HG02763 (cell line): ENCODE measurements around the gene SNX19.
"Not testable (repeated sequence)": the region's sequence is repeated elsewhere in the genome, so short reads cannot be mapped to it uniquely, and the experiment has no call there.

Experiments used
- ATAC-seq: cut with Tn5 transposase; IDR thresholded peaks from one replicate; pipeline ENCODE4 v1.9.1; 2021; ENCODE audit warnings: mild to moderate bottlenecking, moderate library complexity; ENCODE audit not compliant: unreplicated experiment

SNX19 gene

DNA sequence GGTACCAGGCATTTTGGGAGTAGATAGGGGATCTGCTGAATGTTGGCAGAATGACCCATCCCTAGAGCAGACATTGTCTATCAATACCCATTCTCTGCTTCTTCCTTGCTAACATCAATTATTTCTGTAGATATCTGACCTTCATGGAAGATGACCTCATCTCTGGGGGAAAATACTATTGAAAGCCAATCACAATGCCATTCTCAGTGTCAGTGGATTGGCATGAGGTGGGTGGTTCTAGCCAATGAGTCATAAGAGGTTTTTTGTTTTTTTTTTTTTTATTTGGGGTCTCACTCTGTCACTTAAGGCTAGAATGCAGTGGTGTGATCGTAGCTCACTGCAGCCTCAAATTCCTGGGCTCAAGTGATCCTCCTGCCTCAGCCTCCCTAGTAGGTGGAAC, 42.5 kb downstream of the SNX19 start:
- ATAC-seq: no peak

DNA sequence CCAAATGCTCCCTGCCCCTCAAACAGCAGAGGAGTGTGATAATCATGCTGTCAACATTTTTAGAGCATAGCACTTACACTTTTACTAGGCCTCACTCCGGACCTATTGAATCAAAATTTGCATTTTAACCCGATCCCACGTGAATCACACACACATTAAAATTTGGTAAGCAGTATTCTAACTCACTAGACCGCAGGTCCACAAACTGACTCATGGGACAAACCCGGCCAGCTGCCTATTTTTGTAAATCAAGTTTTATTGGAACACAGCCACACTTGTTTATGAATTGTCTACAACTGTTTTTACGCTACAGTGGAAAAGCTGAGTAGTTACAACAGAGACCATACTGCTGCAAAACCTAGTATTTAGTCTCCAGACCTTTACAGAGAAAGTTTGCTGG, 43.3 kb downstream of the SNX19 start:
- no peak for ATAC-seq

DNA sequence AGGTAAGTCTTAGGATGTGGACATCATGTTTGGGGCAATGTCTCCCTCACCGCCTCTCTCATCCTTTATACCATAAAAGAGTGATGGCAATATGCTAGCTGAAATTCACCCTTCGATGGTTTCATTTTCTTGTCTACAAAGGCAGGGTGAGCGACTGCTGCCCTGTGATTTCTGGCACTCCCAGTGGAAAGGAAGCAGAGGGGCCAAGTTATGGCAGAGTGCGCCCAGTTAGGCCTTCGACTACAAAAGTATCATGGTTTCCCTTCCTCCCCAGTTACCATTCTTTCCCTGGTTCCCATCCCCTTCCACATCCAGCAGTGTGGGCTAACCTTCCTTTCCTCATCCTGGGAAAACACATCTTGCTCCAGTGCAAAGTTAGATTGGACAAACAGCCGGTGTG, 43.8 kb downstream of the SNX19 start:
- ATAC-seq: no peak

DNA sequence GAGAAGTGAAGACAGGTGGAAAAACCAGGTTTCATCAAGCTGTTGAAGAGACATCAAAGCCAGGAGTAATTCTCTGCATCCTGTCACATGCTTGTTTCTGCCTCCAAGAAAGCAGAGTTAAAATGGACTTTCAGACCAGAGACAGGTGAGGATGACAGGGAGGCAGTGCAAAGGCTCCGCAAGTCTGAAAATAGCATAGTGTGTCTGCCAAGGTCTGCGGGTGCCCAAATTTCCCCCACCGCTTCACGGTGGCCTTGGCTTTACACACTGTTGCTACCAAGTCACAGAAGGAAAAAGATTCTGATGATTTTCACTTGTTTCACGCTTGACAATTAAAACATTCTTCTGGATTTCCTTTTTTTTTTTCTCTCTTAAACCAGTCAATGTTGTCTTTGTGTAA, 44.2 kb downstream of the SNX19 start:
- no peak for ATAC-seq

DNA sequence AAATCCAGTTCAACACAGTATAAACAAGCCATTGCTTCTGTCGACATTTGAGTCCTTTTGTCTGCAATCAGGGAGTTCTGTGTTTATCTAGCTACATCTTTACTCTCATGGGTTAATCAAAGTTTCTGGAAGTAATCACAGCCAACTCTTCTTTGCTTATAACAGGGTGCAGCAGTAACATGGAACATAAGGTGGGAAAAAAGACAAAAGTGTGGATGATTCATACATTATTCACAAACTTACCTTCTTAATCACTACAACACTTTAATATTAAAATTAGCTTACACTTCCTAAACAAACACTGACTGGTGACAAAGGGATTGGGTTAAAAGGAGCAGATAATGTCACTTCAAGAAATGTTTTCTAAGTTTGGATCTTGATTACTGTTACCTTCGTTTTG, 44.7 kb downstream of the SNX19 start:
- no peak for ATAC-seq

DNA sequence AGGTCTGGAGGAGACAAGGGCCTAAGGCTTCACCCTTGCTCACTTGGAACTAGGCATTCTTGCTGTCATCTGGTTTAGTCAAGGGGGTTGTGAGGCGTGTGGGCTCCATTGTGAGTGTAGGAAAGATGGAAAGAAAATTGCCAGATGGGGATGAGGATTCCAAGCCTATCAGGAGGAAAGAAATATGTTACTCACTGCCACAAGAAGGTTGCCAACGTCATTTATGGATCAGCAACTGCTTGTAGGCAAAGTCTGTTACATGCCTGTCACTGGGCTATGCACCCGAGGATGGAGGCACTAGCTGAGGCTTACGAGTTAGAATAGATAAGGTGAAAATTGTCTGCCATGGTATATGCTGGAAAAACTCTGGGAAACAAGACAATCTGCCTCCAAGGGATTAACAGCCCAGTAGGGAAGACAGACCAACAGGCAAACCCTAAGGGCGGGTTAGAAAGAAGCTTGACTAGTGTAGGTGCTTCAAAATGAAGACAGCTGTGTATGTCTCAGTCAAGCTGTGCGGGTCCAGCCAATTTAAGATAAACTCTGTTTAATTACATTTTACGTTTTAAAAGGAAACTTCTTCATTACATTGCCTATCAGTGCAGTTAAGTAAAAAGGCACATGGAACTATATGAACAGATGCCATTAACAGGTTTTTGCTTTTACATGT, 47.4 kb downstream of the SNX19 start:
- no peak for ATAC-seq

DNA sequence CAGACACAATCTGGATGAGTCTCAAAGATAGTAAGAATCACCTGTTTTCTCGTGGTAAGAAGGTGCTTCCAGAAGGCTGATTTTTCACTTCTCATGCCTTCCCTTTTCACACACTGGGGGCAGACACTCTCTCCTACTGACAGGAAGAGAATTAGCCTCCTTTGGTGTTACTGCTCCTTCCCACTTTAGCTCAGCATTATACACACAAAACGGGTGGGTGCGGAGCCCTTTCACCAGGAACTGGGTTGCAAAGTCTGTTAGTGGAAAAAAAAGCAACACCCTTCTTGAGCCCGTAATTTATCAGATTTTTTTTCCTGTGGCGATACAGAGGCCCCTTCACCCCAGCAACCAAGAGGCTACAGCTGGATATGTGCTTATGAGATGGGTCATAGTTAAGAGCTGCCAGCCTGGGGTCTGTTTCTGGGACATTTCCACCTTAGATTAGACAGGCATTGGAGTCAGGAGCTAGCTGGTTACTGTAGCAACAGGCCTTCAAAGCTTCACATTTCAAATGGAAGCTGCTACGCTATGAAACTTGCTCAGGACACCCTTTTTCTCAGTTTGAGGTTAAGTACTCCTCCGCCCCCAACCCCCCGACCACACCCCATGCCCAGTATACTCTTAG, 48.1 kb downstream of the SNX19 start:
- no peak for ATAC-seq

DNA sequence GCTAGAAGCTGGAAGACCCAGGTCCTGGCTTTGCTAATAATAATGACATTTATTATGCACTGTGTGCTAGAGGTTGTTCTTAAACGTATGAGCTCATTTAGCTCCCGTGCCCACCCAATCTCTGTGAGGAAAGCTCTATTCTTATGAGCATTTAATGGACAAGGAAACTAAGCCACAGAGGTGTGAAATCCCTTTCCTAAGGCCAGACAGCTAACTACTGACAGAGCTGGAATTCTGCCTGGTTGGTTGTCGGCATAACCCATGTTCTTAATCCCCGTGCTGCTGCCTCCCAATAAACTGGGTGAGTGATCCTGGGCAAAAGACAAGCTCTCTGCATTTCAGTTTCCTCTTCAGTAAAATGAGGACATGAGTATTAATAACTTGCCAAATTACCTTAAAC, 49.4 kb downstream of the SNX19 start:
- ATAC-seq: no peak

DNA sequence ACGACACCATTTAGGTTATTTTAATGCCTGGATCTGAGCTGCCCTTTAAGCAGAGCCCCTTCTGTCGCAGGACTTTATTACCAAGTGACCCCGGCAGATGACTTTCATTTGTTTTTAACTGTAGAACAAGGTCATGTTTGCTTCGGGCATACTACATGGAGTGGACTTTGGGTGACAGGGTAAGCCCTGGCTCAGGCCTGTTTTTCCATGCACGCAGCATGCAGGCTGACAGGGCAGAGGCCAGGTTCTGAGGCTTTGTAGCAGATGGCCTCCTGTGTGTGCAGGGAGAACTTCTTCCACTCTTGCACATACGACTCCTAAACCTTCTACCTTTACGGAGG, 50.5 kb downstream of the SNX19 start:
- no peak for ATAC-seq

DNA sequence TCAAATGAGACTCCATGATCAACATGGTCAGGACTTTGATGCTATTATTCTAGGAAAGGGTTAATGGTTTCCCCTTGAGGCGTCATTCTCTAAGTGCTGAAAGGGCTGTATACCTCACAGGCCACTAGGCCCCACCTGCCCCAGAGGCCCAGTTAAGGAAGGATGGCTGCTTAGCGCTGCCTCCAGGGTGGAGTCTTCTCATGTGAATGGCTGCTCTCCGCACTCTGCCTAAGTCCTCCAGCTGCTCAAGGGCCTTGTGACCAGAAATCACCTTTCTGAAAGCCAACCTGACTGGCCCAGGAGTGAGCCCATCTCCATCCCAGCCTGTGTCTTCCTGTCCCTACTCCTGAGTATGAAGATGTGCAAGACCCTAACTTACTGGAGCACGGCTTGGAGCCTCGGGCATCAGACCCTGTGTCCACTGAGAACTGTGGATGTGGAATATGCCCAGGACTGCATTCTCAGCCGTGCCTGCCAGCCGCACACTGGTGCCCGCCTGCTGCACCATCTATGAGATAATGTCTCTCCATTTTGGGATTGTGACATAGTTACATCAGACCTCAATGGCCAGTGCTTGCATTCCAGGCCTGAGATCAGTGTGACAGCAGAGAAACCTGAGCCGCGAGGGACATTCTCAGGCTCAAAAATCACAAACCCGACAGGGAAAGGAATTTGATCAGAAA, 51.0 kb downstream of the SNX19 start:
- ATAC-seq: no peak

DNA sequence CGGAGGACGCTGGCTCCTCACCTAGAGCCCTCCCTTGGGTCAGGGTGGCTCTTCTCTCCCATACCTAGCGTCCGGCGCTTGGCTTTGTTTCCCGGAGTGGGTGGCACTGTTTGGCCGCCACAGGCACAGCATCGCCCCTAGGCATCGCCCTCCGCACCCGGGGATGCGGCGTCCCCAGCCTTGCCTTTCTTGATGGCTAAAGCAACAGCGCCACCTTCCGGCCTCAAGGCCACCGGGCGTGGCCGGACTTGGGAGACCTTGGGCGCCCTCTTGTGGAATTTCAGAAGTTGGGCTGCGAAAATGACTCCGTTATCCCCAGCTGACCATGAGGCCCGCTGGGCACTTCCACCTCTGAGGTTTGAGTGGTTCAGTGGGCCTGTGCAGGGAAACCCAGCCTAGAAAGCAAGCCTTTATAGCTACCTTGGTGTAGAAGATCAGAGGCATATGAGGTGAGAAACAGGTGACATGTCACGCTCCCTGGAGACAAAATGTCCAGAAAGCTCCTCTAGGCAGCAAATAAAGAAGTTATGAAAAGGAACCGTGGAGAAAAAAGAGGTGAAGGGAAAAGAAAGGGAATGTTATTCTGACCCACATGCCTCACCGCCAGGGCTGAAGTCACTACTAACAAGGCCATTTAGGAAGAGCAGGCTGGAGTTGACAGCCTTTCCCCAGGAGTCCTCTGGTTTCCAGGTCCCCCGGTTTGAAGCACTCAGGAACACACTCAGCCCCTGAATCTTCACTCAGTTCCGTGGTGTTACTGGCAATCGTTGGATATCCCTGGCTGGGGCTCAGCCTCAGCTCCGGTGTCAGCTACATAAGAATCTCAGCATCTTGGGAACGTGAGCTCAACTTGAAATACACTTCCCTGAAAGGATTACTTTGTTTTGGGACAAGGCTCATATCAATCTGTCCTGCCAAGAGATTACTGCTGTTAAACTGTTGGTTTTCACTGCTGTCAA, 54.1 kb downstream of the SNX19 start:
- ATAC-seq: peak; percentile 86

DNA sequence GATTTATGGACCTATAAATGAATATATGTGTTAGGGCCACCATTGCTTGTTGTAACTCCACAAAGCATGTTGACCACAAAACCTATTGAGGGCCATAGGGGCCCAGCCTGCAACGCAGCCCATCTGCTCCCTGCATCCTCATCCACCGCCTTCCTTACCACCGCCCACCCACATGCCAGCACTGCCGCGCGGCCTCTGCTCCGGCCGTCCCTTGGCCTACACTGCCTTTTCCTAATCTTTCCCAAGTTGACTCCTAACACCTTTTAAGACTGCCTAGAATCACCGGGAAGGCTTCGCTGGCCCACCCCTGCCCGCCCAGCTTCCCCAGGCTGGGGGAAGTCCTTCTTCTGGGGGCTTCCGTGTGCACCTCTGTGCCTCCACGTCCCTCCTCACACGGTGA, 55.0 kb downstream of the SNX19 start:
- no peak for ATAC-seq

DNA sequence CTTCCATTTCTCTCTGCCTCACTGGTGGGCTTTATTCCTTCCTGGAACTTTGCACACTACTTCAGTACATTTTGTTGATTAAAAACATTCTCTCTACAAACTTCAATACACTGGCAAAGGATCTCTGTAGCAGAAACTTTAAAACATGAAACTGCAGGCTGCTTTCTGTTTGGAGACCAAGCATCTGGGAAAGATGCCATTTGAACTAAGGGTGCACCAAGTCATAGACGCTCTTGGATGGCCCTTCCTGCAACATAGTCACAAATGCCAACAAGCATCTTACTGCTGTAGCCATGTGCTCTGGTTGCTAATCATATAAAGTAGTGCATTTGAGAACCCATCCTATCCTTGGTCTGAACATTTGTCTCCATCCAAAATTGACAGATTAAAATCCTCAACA, 56.4 kb downstream of the SNX19 start:
- ATAC-seq: no peak

DNA sequence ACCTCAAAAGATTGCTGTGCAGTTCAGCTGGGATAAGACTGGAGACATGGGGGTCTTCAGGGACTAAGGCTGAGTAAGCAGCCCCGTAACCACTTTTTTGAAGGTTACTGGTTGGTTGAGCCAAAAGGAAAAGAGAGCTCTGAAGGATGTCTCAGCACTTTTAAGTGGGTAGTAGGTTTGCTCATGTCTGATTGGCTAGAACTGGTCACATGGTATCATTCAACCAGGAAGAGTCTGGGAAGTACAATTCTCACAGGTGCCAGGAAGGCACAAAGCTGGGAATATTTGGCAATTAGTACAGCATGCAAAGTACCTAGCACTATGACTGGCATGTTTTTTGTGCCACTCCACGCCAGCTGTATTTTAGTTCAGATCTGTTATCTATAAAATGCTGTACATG, 58.1 kb downstream of the SNX19 start:
- no peak for ATAC-seq

DNA sequence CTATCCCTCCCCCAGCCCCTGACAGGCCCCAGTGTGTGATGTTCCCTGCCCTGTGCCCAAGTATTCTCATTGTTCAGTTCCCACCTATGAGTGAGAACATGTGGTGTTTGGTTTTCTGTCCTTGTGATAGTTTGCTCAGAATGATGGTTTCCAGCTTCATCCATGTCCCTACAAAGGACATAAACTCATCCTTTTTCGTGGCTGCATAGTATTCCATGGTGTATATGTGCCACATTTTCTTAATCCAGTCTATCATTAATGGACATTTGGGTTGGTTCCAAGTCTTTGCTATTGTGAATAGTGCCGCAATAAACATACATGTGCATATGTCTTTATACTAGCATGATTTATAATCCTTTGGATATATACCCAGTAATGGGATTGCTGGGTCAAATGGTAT, 60.6 kb downstream of the SNX19 start:
- ATAC-seq: not testable (repeated sequence)

DNA sequence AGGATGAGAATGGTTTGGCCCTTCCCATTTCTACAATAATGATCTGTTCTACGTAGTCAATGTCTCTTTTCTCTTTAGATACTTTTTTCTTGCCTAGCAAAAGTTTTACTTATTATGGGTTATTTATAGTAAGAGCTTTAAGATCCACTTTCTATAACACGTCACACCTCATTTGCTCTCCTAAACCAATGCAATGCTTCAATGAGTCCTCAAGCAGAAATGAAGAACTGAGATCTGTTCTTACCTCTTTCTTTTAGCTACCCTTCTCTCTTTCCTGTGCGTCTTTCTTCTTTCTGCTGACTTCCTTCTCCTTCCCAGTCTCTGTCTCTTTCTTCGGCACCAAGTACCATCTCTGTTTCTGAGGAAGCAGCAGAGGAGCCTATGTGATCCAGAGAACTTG, 61.8 kb downstream of the SNX19 start:
- no peak for ATAC-seq

DNA sequence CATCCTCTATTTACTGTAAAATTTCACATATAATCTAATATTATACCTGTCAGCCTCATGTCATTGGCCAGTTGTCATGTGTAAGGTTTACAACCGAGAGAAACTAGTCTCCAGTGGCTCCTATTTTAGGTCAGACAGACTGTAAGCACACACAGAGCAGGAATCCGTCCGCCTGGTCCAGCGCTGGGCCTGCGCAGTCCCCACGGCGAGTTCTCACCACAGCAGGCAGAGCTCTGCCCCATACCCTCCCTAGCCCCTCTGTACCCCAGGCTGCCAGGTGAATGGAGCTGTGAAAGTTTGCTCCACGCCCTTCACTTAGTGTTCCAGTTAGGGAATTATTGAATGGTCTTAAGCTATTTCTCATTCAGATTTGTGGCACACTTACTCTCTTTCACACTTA, 63.7 kb downstream of the SNX19 start:
- ATAC-seq: no peak

DNA sequence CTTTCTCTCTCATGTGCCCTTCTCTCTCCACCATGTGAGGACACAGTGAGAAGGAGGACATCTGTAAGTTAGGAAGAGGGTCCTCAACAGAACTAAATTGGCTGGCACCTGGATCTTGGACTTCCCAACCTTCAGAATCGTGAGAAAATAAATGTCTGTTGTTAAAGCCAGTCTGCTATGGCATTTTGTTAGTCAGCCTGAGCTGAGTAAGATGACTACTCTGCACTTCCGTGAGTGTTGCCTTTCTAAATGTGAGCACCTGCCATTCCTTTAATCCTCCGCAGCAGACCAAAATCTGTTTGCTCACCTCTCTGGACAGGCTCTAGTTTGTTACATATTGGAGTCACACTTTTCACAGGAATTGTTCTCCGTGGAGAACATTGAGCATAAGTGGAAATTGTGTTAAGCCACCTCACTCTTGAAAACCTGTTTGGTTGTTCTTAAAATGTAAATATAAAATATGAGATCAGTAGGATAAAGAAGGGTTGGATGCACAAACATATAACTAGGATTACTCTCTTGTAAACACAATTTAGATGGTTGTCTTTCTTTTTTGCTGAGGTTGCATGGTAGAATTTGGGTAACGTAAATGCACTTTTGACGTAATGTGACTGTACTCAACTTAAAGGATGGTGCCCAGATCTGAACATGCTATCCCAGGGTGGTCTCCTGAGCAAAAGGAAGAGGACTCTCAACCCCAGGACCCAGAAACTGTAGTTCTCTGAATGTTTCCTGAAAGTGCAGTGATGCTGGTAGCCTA, 65.9 kb downstream of the SNX19 start:
- ATAC-seq: no peak

DNA sequence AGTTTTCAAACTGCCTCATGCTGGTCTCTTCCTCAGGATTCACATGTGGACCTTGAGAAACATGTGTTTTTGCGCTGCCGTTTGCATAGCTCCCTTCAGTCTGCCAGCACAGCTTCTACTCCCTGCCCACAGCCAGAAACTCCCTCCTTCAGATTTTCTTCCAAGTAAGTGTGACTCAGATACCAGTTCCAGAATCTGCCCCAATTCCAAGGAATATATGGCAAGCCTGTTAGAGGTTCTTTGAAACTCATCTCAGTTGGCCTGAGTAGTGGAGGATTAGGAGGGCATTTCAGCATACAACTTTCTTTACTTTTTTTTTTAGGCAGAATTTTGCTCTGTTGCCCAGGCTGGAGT, 67.1 kb downstream of the SNX19 start:
- ATAC-seq: no peak

DNA sequence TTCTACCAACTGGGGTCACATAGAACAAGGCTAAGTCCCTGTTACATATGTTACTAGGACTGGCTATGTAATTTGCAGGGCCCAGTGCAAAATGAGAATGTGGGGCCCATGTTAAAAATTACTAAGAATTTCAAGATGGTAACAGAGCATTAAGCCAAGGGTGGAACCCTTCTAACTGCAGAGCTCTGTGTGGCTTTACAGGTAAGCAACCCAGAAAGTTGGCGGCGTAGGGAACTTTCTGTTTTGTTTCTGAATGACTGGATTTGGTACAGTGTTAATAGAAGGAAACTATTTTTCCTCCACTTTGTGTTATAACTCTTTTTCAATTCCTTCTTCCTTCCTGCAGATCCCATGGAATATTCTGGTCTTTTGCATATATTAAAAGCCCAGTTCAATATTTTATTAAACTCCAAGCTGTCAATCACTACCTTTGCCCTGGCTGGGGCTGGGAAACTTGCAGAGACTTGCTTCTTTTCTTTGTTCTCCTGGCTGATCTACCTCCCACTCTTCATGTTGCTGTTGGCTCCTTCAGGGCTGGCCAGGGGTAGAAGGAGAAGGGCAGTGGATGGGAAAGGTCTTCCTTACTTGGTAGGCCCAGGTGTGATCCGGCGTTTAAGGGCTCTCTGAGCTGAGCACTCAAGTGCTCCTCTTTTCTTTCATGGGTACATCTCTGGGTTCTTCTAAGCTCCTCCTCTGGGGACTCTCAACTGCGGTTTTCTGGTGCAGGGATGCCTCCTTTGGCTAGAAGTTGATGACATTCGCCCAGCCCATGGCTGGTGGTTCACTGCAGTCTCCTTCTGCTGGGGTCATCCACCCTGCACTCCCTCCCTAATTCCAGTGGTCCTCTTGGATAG, 67.7 kb downstream of the SNX19 start:
- no peak for ATAC-seq
